Measurements from ENCODE around the gene DENND2C. TPM values are rescaled to one million over a fixed set of nuclear protein-coding genes. Genes with fewer than 3 reads are reported as not detected.

Gene DENND2C
- total RNA-seq, 3 donors from 2014 or later (not counting 1 experiment from before 2014, with no cell fraction given): 1.6 to 6.7 (median 1.7) TPM

DNA sequence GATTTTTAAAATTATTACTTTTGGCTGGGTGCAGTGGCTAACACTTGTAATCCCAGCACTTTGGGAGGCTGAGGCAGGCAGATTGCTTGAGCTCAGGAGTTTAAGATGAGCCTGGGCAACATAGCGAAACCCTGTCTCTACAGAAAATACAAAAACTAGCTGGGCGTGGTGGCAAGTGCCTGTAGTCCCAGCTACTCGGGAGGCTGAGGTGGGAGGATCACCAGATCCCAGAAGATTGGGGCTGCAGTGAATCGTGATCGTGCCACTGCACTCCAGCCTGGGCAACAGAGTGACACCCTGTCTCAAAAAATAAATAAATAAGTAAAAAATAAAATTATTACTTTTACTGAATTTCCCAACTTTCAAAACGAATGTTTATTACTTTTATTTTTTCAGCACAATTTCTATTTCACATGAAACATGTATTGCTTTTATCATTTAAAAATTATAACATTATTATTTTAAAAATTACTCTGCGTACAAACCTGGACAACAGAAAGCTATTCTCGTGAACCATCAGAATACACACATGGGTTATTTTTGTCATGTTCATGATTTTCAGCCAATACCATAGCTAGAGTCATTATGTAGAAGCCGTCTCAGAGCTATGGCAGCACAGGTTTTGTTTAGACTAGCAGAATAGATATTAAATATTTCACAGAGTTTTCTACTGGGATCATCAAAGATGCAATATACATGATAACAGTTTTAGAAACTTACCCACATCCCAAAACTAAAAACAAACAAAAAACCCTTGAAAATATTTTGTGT lies 24.9 kb upstream of the DENND2C start:
- no peaks in the 10 kb centered on the region for H3K4me1 Mint-ChIP-seq
- intact Hi-C loops (cut with micrococcal nuclease): no loop called here
- H3K9me3 Mint-ChIP-seq: no peaks in the 10 kb centered on the region

DNA sequence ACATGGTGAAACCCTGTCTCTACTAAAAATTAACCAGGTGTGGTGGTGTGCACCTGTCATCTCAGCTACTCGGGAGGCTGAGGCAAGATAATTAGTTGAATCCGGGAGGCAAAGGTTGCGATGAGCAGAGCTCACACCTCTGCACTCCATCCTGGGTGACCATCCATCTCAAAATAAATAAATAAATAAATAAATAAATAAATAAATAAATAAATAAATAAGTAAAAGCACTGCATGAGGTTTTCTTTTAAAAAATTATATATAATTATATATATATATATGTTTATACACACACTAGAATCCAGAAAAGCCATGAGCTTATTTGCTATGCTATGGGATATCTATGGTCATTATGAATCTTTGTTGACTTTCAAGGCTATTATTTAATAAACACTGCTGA lies 23.1 kb upstream of the DENND2C start:
- ATAC-seq (no peak), DNase-seq (no peak)
- no peak overlapping the region for H3K27ac ChIP-seq (ENCODE audit: low read length)
- WGBS (ENCODE audit: insufficient coverage): 100% methylated on average over 2 of the region's 3 CpGs
- TF ChIP-seq, protein P1, sequence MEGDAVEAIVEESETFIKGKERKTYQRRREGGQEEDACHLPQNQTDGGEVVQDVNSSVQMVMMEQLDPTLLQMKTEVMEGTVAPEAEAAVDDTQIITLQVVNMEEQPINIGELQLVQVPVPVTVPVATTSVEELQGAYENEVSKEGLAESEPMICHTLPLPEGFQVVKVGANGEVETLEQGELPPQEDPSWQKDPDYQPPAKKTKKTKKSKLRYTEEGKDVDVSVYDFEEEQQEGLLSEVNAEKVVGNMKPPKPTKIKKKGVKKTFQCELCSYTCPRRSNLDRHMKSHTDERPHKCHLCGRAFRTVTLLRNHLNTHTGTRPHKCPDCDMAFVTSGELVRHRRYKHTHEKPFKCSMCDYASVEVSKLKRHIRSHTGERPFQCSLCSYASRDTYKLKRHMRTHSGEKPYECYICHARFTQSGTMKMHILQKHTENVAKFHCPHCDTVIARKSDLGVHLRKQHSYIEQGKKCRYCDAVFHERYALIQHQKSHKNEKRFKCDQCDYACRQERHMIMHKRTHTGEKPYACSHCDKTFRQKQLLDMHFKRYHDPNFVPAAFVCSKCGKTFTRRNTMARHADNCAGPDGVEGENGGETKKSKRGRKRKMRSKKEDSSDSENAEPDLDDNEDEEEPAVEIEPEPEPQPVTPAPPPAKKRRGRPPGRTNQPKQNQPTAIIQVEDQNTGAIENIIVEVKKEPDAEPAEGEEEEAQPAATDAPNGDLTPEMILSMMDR (IDR thresholded peaks at IDR 0.05): no peak
- no peak overlapping the region for H3K4me3 Mint-ChIP-seq
- no peaks in the 10 kb centered on the region for H3K36me3 ChIP-seq (ENCODE audit: control insufficient read depth, insufficient read depth, low read length)
- H3K27me3 Mint-ChIP-seq (ENCODE audit: low read depth in 2 of 2): peaks cover 12 to 33% of the 10 kb centered on the region in 2 donors
- H3K36me3 Mint-ChIP-seq: no peaks in the 10 kb centered on the region
- peaks cover 2% of the 10 kb centered on the region for H3K27me3 ChIP-seq (ENCODE audit: control insufficient read depth, insufficient read depth, low read length)
- H3K9me3 ChIP-seq (ENCODE audit: control insufficient read depth, insufficient read depth, low read length): no peaks in the 10 kb centered on the region
- H3K4me3 ChIP-seq (ENCODE audit: low read length): no peak overlapping the region
- no peaks in the 10 kb centered on the region for H3K4me1 Mint-ChIP-seq
- no peaks in the 10 kb centered on the region for H3K4me1 ChIP-seq (ENCODE audit: control insufficient read depth, insufficient read depth, low read length)
- no peak overlapping the region for H3K27ac Mint-ChIP-seq
- no peaks in the 10 kb centered on the region for H3K9me3 Mint-ChIP-seq
- intact Hi-C loops (cut with micrococcal nuclease): no loop called here

More for the DNA sequence above, 24.9 kb upstream of the DENND2C start:
- H3K36me3 ChIP-seq (ENCODE audit: control insufficient read depth, insufficient read depth, low read length): no peaks in the 10 kb centered on the region
- peaks cover 12 to 20% of the 10 kb centered on the region in 2 donors for H3K27me3 Mint-ChIP-seq (ENCODE audit: low read depth in 2 of 2)
- TF ChIP-seq, protein P1 (IDR thresholded peaks at IDR 0.05): no peak
- DNase-seq (no peak), ATAC-seq (no peak)
- H3K9me3 ChIP-seq (ENCODE audit: control insufficient read depth, insufficient read depth, low read length): no peaks in the 10 kb centered on the region
- no peaks in the 10 kb centered on the region for H3K4me1 ChIP-seq (ENCODE audit: control insufficient read depth, insufficient read depth, low read length)
- H3K27me3 ChIP-seq (ENCODE audit: control insufficient read depth, insufficient read depth, low read length): no peaks in the 10 kb centered on the region
- 88% methylated on average over 8 of the region's 9 CpGs for WGBS (ENCODE audit: insufficient coverage)
- H3K4me3 Mint-ChIP-seq: no peak overlapping the region
- no peak overlapping the region for H3K4me3 ChIP-seq (ENCODE audit: low read length)
- no peaks in the 10 kb centered on the region for H3K36me3 Mint-ChIP-seq
- no peak overlapping the region for H3K27ac Mint-ChIP-seq
- H3K27ac ChIP-seq (ENCODE audit: low read length): no peak overlapping the region

DNA sequence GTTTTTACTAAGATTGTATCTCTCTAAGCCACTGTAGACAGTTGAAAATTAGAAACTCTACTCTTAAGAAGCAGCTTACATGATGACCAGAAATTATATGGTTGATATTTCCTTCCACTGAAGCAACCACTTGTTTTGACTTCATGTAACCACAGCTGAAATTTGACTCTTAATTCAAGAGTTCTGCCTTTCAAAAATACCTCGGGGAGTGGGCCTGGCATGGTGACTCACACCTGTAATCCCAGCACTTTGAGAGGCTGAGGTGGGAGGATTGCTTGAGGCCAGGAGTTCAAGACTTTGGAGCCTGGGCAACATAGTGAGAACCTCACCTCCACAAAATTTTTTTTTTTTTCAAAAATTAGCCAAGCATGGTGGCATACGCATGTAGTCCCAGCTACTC lies 21.2 kb upstream of the DENND2C start:
- Mint-ChIP-seq H3K4me1 (no peaks in the 10 kb centered on the region), H3K27me3 (ENCODE audit: low read depth in 2 of 2) (peaks cover 15 to 41% of the 10 kb centered on the region in 2 donors), H3K4me3 (no peak overlapping the region), H3K9me3 (no peaks in the 10 kb centered on the region), H3K36me3 (no peaks in the 10 kb centered on the region), H3K27ac (no peak overlapping the region)
- TF ChIP-seq, protein P1 (IDR thresholded peaks at IDR 0.05): no peak
- Histone ChIP-seq H3K36me3 (ENCODE audit: control insufficient read depth, insufficient read depth, low read length) (no peaks in the 10 kb centered on the region), H3K9me3 (ENCODE audit: control insufficient read depth, insufficient read depth, low read length) (no peaks in the 10 kb centered on the region), H3K4me1 (ENCODE audit: control insufficient read depth, insufficient read depth, low read length) (no peaks in the 10 kb centered on the region), H3K4me3 (ENCODE audit: low read length) (no peak overlapping the region), H3K27ac (ENCODE audit: low read length) (no peak overlapping the region), H3K27me3 (ENCODE audit: control insufficient read depth, insufficient read depth, low read length) (peaks cover 2% of the 10 kb centered on the region)
- 71% methylated on average over 2 of the region's 2 CpGs for WGBS (ENCODE audit: insufficient coverage)
- ATAC-seq (no peak), DNase-seq (no peak)
- intact Hi-C loops (cut with micrococcal nuclease): no loop called here

DNA sequence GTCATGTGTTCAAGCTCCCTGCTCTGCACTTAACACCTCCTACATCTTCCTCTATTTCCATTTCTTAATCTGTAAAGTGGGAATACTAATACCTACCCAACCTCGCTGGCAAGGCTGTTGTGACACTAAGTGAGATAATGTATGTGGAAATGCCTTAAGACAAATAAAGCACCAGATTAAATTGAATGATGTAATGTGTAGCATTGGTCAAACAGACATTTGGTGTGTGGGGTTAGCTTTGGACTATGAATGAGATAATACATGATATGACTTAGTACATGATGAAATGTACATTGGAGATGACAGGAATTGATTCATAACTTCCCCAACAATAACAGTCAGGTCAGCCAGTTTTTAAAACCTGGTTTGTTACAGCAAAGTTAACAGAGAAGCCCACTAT lies 20.3 kb upstream of the DENND2C start:
- Histone ChIP-seq H3K4me3 (ENCODE audit: low read length) (no peak overlapping the region), H3K27me3 (ENCODE audit: control insufficient read depth, insufficient read depth, low read length) (peaks cover 2% of the 10 kb centered on the region), H3K4me1 (ENCODE audit: control insufficient read depth, insufficient read depth, low read length) (no peaks in the 10 kb centered on the region), H3K9me3 (ENCODE audit: control insufficient read depth, insufficient read depth, low read length) (no peaks in the 10 kb centered on the region), H3K36me3 (ENCODE audit: control insufficient read depth, insufficient read depth, low read length) (no peaks in the 10 kb centered on the region), H3K27ac (ENCODE audit: low read length) (no peak overlapping the region)
- whole genome bisulfite sequencing (ENCODE audit: insufficient coverage): 100% methylated on average over 1 of the region's 1 CpG
- intact Hi-C loops (cut with micrococcal nuclease): no loop called here
- Mint-ChIP-seq H3K27me3 (ENCODE audit: low read depth in 2 of 2) (peaks cover 14 to 42% of the 10 kb centered on the region in 2 donors), H3K4me1 (no peaks in the 10 kb centered on the region), H3K9me3 (no peaks in the 10 kb centered on the region), H3K36me3 (no peaks in the 10 kb centered on the region), H3K4me3 (no peak overlapping the region), H3K27ac (no peak overlapping the region)
- DNase-seq (no peak), ATAC-seq (no peak)
- TF ChIP-seq, protein P1 (IDR thresholded peaks at IDR 0.05): no peak
